Nephron progenitor cell (in vitro differentiated cells): ENCODE data around the gene C16orf89.
A peak's percentile ranks its signal among the peaks of the same experiment; 100 is the strongest.

Experiments
- DNase-seq: peaks from one replicate; pipeline ENCODE4 v3.0.0; 2021
- H3K27ac Mint-ChIP-seq: 2 replicates; pipeline ENCODE4 v1.8.0; 2021; ENCODE audit warnings: mild to moderate bottlenecking, moderate library complexity, mixed read lengths
- H3K27me3 Mint-ChIP-seq: 2 replicates; pipeline ENCODE4 v1.8.0; 2021; ENCODE audit warnings: mild to moderate bottlenecking, low read depth, mixed read lengths; ENCODE audit not compliant: poor library complexity
- H3K36me3 Mint-ChIP-seq: 2 replicates; pipeline ENCODE4 v1.8.0; 2021; ENCODE audit warnings: low read depth, mixed read lengths
- H3K4me1 Mint-ChIP-seq: 2 replicates; pipeline ENCODE4 v1.8.0; 2021; ENCODE audit warnings: mixed read lengths
- H3K4me3 Mint-ChIP-seq: 2 replicates; pipeline ENCODE4 v1.8.0; 2021; ENCODE audit warnings: mild to moderate bottlenecking, moderate library complexity, mixed read lengths
- H3K9me3 Mint-ChIP-seq: 2 replicates; pipeline ENCODE4 v1.8.0; 2021; ENCODE audit warnings: mild to moderate bottlenecking, moderate library complexity, mixed read lengths
- TF ChIP-seq, protein P1 (sequence below): fragments of 200-600 bp; sonication (generic); IDR thresholded peaks from 2 replicates; pipeline ENCODE4 v1.5.0; 2021; ENCODE audit warnings: antibody characterized with exemption

Gene C16orf89

DNA sequence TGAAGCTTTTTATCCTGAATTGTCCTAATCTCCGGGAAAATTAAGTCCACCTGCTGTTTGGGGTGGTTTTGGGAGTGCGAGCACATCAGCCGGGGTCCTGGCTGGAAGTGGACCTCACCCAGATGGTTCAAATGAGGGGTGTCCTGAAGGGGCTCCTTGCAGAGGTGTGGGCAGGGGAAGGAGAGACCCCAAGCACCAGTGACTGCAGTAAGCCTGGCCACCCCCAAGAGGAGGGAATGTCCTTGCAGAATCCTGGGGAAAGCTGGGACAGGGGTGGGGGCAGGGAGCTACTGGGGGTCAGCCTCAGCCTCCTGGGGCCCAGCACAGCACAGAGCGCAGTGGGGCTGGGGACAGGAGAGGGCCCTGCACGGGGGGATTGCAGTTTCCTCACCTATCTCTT is 61.4 kb downstream of the C16orf89 start:
- Mint-ChIP-seq H3K4me1 (peaks cover 22% of the 10 kb centered on the region), H3K27me3 (peaks cover 21% of the 10 kb centered on the region), H3K9me3 (no peaks in the 10 kb centered on the region), H3K27ac (no peak overlapping the region), H3K4me3 (no peak overlapping the region), H3K36me3 (no peaks in the 10 kb centered on the region)
- no peak for DNase-seq
- TF ChIP-seq, protein P1, sequence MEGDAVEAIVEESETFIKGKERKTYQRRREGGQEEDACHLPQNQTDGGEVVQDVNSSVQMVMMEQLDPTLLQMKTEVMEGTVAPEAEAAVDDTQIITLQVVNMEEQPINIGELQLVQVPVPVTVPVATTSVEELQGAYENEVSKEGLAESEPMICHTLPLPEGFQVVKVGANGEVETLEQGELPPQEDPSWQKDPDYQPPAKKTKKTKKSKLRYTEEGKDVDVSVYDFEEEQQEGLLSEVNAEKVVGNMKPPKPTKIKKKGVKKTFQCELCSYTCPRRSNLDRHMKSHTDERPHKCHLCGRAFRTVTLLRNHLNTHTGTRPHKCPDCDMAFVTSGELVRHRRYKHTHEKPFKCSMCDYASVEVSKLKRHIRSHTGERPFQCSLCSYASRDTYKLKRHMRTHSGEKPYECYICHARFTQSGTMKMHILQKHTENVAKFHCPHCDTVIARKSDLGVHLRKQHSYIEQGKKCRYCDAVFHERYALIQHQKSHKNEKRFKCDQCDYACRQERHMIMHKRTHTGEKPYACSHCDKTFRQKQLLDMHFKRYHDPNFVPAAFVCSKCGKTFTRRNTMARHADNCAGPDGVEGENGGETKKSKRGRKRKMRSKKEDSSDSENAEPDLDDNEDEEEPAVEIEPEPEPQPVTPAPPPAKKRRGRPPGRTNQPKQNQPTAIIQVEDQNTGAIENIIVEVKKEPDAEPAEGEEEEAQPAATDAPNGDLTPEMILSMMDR: no peak

DNA sequence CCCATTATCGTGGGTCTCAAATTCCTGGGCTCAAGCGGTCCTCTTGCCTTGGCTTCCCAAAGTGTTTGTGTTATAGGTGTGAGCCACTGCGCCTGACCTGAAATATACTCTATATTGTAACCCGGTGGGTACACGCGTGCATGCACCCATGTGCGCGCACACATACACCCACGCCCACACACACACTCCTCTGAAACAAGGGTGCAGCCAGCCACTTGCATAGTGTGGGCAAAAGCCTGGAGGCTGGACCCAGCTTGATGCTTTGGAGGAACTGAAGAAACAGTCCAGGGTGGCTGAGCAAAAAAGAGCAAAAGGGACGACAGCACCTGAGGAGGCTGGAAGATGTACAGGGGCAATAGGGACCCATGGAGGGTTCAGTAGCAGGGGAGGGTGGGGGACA is 61.9 kb downstream of the C16orf89 start:
- no peak for DNase-seq
- peaks cover 20% of the 10 kb centered on the region for H3K27me3 Mint-ChIP-seq
- no peaks in the 10 kb centered on the region for H3K36me3 Mint-ChIP-seq
- H3K9me3 Mint-ChIP-seq: no peaks in the 10 kb centered on the region
- H3K4me3 Mint-ChIP-seq: no peak overlapping the region
- peaks cover 22% of the 10 kb centered on the region for H3K4me1 Mint-ChIP-seq
- TF ChIP-seq, protein P1: no peak
- no peak overlapping the region for H3K27ac Mint-ChIP-seq

DNA sequence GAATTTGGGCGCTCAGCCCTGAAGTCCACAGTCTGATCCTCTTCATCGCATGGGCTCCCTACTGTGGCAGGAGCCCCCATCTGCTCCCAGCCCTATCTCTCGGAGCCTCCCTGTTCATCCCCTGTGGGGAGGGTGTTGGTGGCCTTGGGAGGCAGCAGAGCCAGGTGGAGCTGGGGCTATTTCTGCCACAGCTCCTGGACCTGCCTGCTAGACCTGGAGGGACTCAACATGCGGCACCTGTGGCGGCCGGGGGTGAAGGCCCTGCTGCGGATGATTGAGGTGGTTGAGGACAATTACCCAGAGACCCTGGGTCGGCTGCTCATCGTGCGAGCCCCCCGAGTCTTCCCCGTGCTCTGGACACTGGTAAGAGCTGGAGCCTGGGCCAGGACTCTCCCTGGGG is 62.5 kb downstream of the C16orf89 start:
- Mint-ChIP-seq H3K27me3 (peaks cover 20% of the 10 kb centered on the region), H3K27ac (no peak overlapping the region), H3K36me3 (no peaks in the 10 kb centered on the region), H3K9me3 (no peaks in the 10 kb centered on the region), H3K4me3 (no peak overlapping the region), H3K4me1 (peaks cover 22% of the 10 kb centered on the region)
- TF ChIP-seq, protein P1: no peak
- DNase-seq: no peak

DNA sequence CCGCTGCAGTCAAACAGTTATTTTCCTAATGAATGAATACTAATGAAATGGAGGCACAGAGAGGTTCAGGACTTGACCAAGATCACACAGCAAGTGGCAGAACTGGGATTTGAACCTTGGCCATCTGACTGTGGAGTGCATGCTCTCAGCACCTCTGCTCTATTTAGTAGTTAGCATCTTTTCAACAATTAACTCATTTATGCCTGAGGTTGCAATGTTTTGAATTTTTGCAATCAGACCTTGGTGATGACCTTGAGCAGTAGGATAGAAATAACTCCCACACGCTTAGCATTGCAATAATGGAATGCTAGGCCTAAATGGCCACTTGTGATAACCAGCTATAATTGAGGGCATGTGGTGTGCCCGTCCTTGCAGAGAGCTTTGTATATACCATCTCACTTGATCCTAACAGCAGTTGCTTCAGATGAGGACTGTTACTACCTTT is 63.0 kb downstream of the C16orf89 start:
- DNase-seq: no peak
- Mint-ChIP-seq H3K9me3 (no peaks in the 10 kb centered on the region), H3K4me3 (no peak overlapping the region), H3K36me3 (no peaks in the 10 kb centered on the region), H3K27ac (no peak overlapping the region), H3K27me3 (peaks cover 20% of the 10 kb centered on the region), H3K4me1 (peaks cover 22% of the 10 kb centered on the region)
- TF ChIP-seq, protein P1: no peak

DNA sequence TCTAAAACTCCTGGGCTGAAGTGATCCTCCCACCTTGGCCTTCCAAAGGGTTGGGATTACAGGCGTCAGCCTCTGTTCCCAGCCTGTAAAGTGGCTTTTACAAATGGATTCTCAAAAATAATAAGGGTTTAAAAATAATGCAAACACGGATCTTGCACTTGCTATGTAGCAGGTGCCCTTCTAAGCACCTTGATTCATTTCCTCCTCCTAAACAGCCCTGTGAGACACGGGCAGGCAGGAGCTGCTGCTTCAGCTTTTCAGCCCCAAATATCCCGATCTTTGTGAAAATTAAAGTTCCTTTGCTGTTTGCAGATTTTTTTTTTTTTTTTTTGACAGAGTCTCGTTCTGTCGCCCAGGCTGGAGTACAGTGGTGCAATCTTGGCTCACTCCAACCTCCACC is 63.8 kb downstream of the C16orf89 start:
- Mint-ChIP-seq H3K4me3 (no peak overlapping the region), H3K36me3 (no peaks in the 10 kb centered on the region), H3K9me3 (no peaks in the 10 kb centered on the region), H3K27ac (no peak overlapping the region), H3K4me1 (peaks cover 19% of the 10 kb centered on the region), H3K27me3 (peaks cover 23% of the 10 kb centered on the region)
- TF ChIP-seq, protein P1: no peak
- DNase-seq: no peak

DNA sequence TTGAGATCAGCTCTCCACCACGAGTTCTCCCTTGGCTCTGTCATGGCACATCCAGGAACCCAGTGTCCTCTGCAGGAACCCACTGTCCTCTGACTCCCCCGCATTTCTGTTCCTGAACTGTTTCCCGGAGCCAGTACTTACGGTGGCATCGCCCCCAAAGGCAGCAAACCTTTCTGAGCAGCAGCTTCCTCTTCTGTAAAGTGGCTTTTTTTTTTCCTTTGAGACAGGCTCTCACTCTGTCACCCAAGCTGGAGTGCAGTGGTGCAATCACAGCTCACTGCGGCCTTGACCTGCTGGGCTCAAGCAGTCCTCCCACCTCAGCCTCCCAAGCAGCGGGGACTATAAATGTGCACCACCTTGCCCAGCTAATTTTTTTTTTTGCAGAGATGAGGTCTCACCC is 64.2 kb downstream of the C16orf89 start:
- TF ChIP-seq, protein P1: no peak
- H3K9me3 Mint-ChIP-seq: no peaks in the 10 kb centered on the region
- DNase-seq: no peak
- H3K27me3 Mint-ChIP-seq: peaks cover 23% of the 10 kb centered on the region
- peak overlapping the region; percentile 69 for H3K27ac Mint-ChIP-seq
- peaks cover 15% of the 10 kb centered on the region for H3K4me1 Mint-ChIP-seq
- no peaks in the 10 kb centered on the region for H3K36me3 Mint-ChIP-seq
- no peak overlapping the region for H3K4me3 Mint-ChIP-seq
